Activated naive CD4-positive, alpha-beta T cell treated with anti-CD3 and anti-CD28 coated beads, Interleukin-2, amount 10 ng/mL, durations not matched to agents 7 days and 5 days (primary cell): ENCODE measurements around the gene ADAM12.

Source experiments
- CTCF ChIA-PET: fragments of 350-600 bp; sonication (Branson Sonifier 250); formaldehyde crosslinking; loops from one replicate; lab custom pipeline; 2021; ENCODE audit warnings: antibody characterized with exemption; lab: Charles Lee
- DNase-seq: peaks from one replicate; pipeline ENCODE4 v3.0.0-alpha.2; 2020
- H3K27ac Mint-ChIP-seq: one replicate; pipeline ENCODE4 v1.8.0; 2021; ENCODE audit warnings: mild to moderate bottlenecking, moderate library complexity, mixed read lengths
- H3K27me3 Mint-ChIP-seq: one replicate; pipeline ENCODE4 v1.8.0; 2021; ENCODE audit warnings: mild to moderate bottlenecking, mixed read lengths
- H3K36me3 Mint-ChIP-seq: one replicate; pipeline ENCODE4 v1.8.0; 2021; ENCODE audit warnings: mixed read lengths
- H3K4me1 Mint-ChIP-seq: one replicate; pipeline ENCODE4 v1.8.0; 2021; ENCODE audit warnings: mixed read lengths
- H3K4me3 Mint-ChIP-seq: one replicate; pipeline ENCODE4 v1.8.0; 2021; ENCODE audit warnings: mild to moderate bottlenecking, moderate library complexity, mixed read lengths
- H3K9me3 Mint-ChIP-seq: one replicate; pipeline ENCODE4 v1.8.0; 2021; ENCODE audit warnings: mixed read lengths

Gene ADAM12

GRCh38 chr10:126080291-126080825 lies 307.9 kb downstream of the ADAM12 start:
- DNase-seq = no peak

GRCh38 chr10:126075009-126075408 lies 313.3 kb downstream of the ADAM12 start:
- no peak for DNase-seq
- CTCF ChIA-PET = no interaction called here
- H3K9me3 Mint-ChIP-seq = peaks cover 2% of the 10 kb centered on the region
- H3K36me3 Mint-ChIP-seq = no peaks in the 10 kb centered on the region
- no peaks in the 10 kb centered on the region for H3K27me3 Mint-ChIP-seq
- H3K27ac Mint-ChIP-seq = no peak overlapping the region
- H3K4me3 Mint-ChIP-seq = no peak overlapping the region
- H3K4me1 Mint-ChIP-seq = no peaks in the 10 kb centered on the region

More at GRCh38 chr10:126080291-126080825, 307.9 kb downstream of the ADAM12 start:
- no peaks in the 10 kb centered on the region for H3K36me3 Mint-ChIP-seq
- no peaks in the 10 kb centered on the region for H3K4me1 Mint-ChIP-seq
- H3K4me3 Mint-ChIP-seq = no peak overlapping the region
- no peak overlapping the region for H3K27ac Mint-ChIP-seq
- H3K9me3 Mint-ChIP-seq = peaks cover 4% of the 10 kb centered on the region
- CTCF ChIA-PET = no interaction called here
- H3K27me3 Mint-ChIP-seq = no peaks in the 10 kb centered on the region

GRCh38 chr10:126074291-126074690 lies 314.0 kb downstream of the ADAM12 start:
- H3K9me3 Mint-ChIP-seq = peaks cover 2% of the 10 kb centered on the region
- CTCF ChIA-PET = no interaction called here
- no peaks in the 10 kb centered on the region for H3K36me3 Mint-ChIP-seq
- no peaks in the 10 kb centered on the region for H3K4me1 Mint-ChIP-seq
- no peak for DNase-seq
- no peak overlapping the region for H3K27ac Mint-ChIP-seq
- no peaks in the 10 kb centered on the region for H3K27me3 Mint-ChIP-seq
- H3K4me3 Mint-ChIP-seq = no peak overlapping the region

GRCh38 chr10:126073606-126074005 lies 314.7 kb downstream of the ADAM12 start:
- H3K9me3 Mint-ChIP-seq = peaks cover 2% of the 10 kb centered on the region
- H3K27ac Mint-ChIP-seq = no peak overlapping the region
- DNase-seq = no peak
- H3K36me3 Mint-ChIP-seq = no peaks in the 10 kb centered on the region
- no peaks in the 10 kb centered on the region for H3K27me3 Mint-ChIP-seq
- no peak overlapping the region for H3K4me3 Mint-ChIP-seq
- no peaks in the 10 kb centered on the region for H3K4me1 Mint-ChIP-seq
- CTCF ChIA-PET = no interaction called here

- Mint-ChIP-seq H3K4me3 (no peak overlapping the region), H3K9me3 (peaks cover 2% of the 10 kb centered on the region), H3K36me3 (no peaks in the 10 kb centered on the region), H3K4me1 (no peaks in the 10 kb centered on the region), H3K27ac (no peak overlapping the region), H3K27me3 (no peaks in the 10 kb centered on the region)
- CTCF ChIA-PET = no interaction called here
- no peak for DNase-seq
Measured at GRCh38 chr10:126072622-126073021, 315.7 kb downstream of the ADAM12 start.

GRCh38 chr10:126070476-126071215 lies 317.6 kb downstream of the ADAM12 start:
- no peaks in the 10 kb centered on the region for H3K9me3 Mint-ChIP-seq
- no peak overlapping the region for H3K27ac Mint-ChIP-seq
- no peaks in the 10 kb centered on the region for H3K36me3 Mint-ChIP-seq
- no peak overlapping the region for H3K4me3 Mint-ChIP-seq
- CTCF ChIA-PET = no interaction called here
- H3K27me3 Mint-ChIP-seq = no peaks in the 10 kb centered on the region
- no peaks in the 10 kb centered on the region for H3K4me1 Mint-ChIP-seq
- no peak for DNase-seq

GRCh38 chr10:126068322-126068721 lies 320.0 kb downstream of the ADAM12 start:
- CTCF ChIA-PET = no interaction called here
- H3K27ac Mint-ChIP-seq = no peak overlapping the region
- H3K27me3 Mint-ChIP-seq = no peaks in the 10 kb centered on the region
- DNase-seq = no peak
- no peaks in the 10 kb centered on the region for H3K4me1 Mint-ChIP-seq
- H3K9me3 Mint-ChIP-seq = no peaks in the 10 kb centered on the region
- H3K4me3 Mint-ChIP-seq = no peak overlapping the region
- no peaks in the 10 kb centered on the region for H3K36me3 Mint-ChIP-seq

- no peak for DNase-seq
Measured at GRCh38 chr10:126066456-126066855, 321.8 kb downstream of the ADAM12 start.

GRCh38 chr10:126065751-126066377 lies 322.4 kb downstream of the ADAM12 start:
- no peaks in the 10 kb centered on the region for H3K4me1 Mint-ChIP-seq
- no peak overlapping the region for H3K4me3 Mint-ChIP-seq

More at GRCh38 chr10:126066456-126066855, 321.8 kb downstream of the ADAM12 start:
- H3K4me1 Mint-ChIP-seq = no peaks in the 10 kb centered on the region
- H3K27me3 Mint-ChIP-seq = no peaks in the 10 kb centered on the region
- no peak overlapping the region for H3K4me3 Mint-ChIP-seq
- CTCF ChIA-PET = no interaction called here
- no peaks in the 10 kb centered on the region for H3K36me3 Mint-ChIP-seq
- no peak overlapping the region for H3K27ac Mint-ChIP-seq
- no peaks in the 10 kb centered on the region for H3K9me3 Mint-ChIP-seq

GRCh38 chr10:126064512-126064911 lies 323.8 kb downstream of the ADAM12 start:
- Mint-ChIP-seq H3K27me3 (no peaks in the 10 kb centered on the region), H3K9me3 (no peaks in the 10 kb centered on the region), H3K4me1 (no peaks in the 10 kb centered on the region), H3K27ac (no peak overlapping the region), H3K4me3 (no peak overlapping the region), H3K36me3 (no peaks in the 10 kb centered on the region)
- CTCF ChIA-PET = no interaction called here
- no peak for DNase-seq

More at GRCh38 chr10:126065751-126066377, 322.4 kb downstream of the ADAM12 start:
- H3K27me3 Mint-ChIP-seq = no peaks in the 10 kb centered on the region
- CTCF ChIA-PET = no interaction called here
- no peaks in the 10 kb centered on the region for H3K36me3 Mint-ChIP-seq
- no peak for DNase-seq
- no peak overlapping the region for H3K27ac Mint-ChIP-seq
- H3K9me3 Mint-ChIP-seq = no peaks in the 10 kb centered on the region

- H3K9me3 Mint-ChIP-seq = no peaks in the 10 kb centered on the region
- H3K4me1 Mint-ChIP-seq = no peaks in the 10 kb centered on the region
- H3K4me3 Mint-ChIP-seq = no peak overlapping the region
- H3K36me3 Mint-ChIP-seq = no peaks in the 10 kb centered on the region
- no peak for DNase-seq
- H3K27me3 Mint-ChIP-seq = no peaks in the 10 kb centered on the region
- H3K27ac Mint-ChIP-seq = no peak overlapping the region
- CTCF ChIA-PET = interaction anchor here (0.6 kb wide), 1 partner anchor 82 kb away, joined by 3 read pairs; no protein-coding TSS in a partner anchor
Measured at GRCh38 chr10:126063353-126063791, 324.9 kb downstream of the ADAM12 start.

- no peaks in the 10 kb centered on the region for H3K4me1 Mint-ChIP-seq
- no peak overlapping the region for H3K27ac Mint-ChIP-seq
- no peaks in the 10 kb centered on the region for H3K9me3 Mint-ChIP-seq
- no peaks in the 10 kb centered on the region for H3K27me3 Mint-ChIP-seq
- no peaks in the 10 kb centered on the region for H3K36me3 Mint-ChIP-seq
- CTCF ChIA-PET = no interaction called here
- H3K4me3 Mint-ChIP-seq = no peak overlapping the region
- no peak for DNase-seq
Measured at GRCh38 chr10:126062131-126063032, 325.9 kb downstream of the ADAM12 start.

- Mint-ChIP-seq H3K27ac (no peak overlapping the region), H3K4me1 (no peaks in the 10 kb centered on the region), H3K9me3 (no peaks in the 10 kb centered on the region), H3K36me3 (no peaks in the 10 kb centered on the region), H3K4me3 (no peak overlapping the region), H3K27me3 (no peaks in the 10 kb centered on the region)
- CTCF ChIA-PET = interaction anchor here (0.5 kb wide), 1 partner anchor 467 kb away, joined by 3 read pairs; no protein-coding TSS in a partner anchor
- no peak for DNase-seq
Measured at GRCh38 chr10:126061526-126061925, 326.8 kb downstream of the ADAM12 start.
